GM21367 (cell line): ENCODE measurements around the gene C5AR1.
"Not testable (repeated sequence)": the region's sequence is repeated elsewhere in the genome, so short reads cannot be mapped to it uniquely, and the experiment has no call there.

Source experiments
- ATAC-seq: cut with Tn5 transposase; IDR thresholded peaks from one replicate; pipeline ENCODE4 v1.9.1; 2021; ENCODE audit not compliant: unreplicated experiment

Gene C5AR1

GRCh38 chr19:47324502-47324901 lies 14.8 kb downstream of the C5AR1 start:
- ATAC-seq: no peak

GRCh38 chr19:47330466-47330869 lies 20.8 kb downstream of the C5AR1 start:
- no peak for ATAC-seq

- ATAC-seq: no peak
These were observed 21.8 kb downstream of the C5AR1 start for GRCh38 chr19:47331490-47331889.

GRCh38 chr19:47331931-47332547 lies 22.4 kb downstream of the C5AR1 start, which contains the start of gene C5AR2:
Gene C5AR2, plus strand, starts transcription at chr19:47332175. Its CDS starts 8,625 bp downstream, at chr19:47340800.
- ATAC-seq: no peak

GRCh38 chr19:47336765-47337718 lies 27.4 kb downstream of the C5AR1 start:
- not testable (repeated sequence) for ATAC-seq

- ATAC-seq: no peak
These were observed 29.7 kb downstream of the C5AR1 start for GRCh38 chr19:47339196-47339880.

- ATAC-seq: no peak
These were observed 31.0 kb downstream of the C5AR1 start for GRCh38 chr19:47340477-47341208.

GRCh38 chr19:47341734-47342133 lies 32.1 kb downstream of the C5AR1 start:
- no peak for ATAC-seq

- no peak for ATAC-seq
These were observed 33.6 kb downstream of the C5AR1 start for GRCh38 chr19:47343194-47343802.

GRCh38 chr19:47344425-47344824 lies 34.8 kb downstream of the C5AR1 start:
- ATAC-seq: no peak

GRCh38 chr19:47346024-47346423 lies 36.4 kb downstream of the C5AR1 start:
- ATAC-seq: not testable (repeated sequence)

GRCh38 chr19:47348819-47349795 lies 39.4 kb downstream of the C5AR1 start, which contains the start of gene DHX34:
Gene DHX34, plus strand, starts transcription at chr19:47349315. Its CDS starts 3,716 bp downstream, at chr19:47353031.
- ATAC-seq: peak; percentile 84

GRCh38 chr19:47350630-47351029 lies 41.0 kb downstream of the C5AR1 start:
- ATAC-seq: no peak

GRCh38 chr19:47351548-47351947 lies 41.9 kb downstream of the C5AR1 start:
- no peak for ATAC-seq

GRCh38 chr19:47352095-47352494 lies 42.4 kb downstream of the C5AR1 start:
- ATAC-seq: no peak

GRCh38 chr19:47353307-47353712 lies 43.6 kb downstream of the C5AR1 start:
- ATAC-seq: no peak

GRCh38 chr19:47356900-47357299 lies 47.2 kb downstream of the C5AR1 start:
- ATAC-seq: no peak

GRCh38 chr19:47357788-47358680 lies 48.4 kb downstream of the C5AR1 start:
- no peak for ATAC-seq
